ENCODE measurements around the gene SYT3.

DNA sequence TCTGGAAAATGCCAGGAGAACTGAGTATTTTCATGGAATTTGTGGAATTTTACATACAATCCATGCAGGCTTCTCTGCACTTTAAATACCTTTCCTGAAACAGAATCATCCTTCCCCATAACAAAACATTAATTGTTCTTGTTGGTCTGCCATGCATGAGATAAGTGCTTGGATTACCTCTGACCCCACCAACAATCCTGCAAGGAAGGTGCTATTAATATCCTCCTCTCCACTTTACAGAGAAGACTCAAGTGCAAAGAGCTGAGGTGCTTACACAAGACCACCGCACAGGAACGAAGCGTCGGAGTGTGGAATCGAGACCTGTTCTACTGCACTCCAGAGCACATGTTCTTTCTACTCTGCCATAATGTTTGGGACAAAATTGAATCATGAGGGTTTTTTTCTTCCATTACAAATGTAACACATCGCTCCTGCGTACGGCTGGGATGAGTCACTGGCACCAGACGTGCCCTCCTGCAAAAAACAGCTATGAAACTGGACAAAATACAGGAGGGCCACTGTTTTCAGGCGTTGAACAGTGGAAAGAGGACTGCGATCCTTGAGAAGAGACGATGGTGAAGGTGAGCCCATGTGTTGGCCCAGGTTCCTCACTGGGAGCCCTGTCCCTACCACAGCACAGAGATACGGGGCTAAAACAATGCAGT, 58.6 kb downstream of the SYT3 start:
- TF ChIP-seq, protein P1, sequence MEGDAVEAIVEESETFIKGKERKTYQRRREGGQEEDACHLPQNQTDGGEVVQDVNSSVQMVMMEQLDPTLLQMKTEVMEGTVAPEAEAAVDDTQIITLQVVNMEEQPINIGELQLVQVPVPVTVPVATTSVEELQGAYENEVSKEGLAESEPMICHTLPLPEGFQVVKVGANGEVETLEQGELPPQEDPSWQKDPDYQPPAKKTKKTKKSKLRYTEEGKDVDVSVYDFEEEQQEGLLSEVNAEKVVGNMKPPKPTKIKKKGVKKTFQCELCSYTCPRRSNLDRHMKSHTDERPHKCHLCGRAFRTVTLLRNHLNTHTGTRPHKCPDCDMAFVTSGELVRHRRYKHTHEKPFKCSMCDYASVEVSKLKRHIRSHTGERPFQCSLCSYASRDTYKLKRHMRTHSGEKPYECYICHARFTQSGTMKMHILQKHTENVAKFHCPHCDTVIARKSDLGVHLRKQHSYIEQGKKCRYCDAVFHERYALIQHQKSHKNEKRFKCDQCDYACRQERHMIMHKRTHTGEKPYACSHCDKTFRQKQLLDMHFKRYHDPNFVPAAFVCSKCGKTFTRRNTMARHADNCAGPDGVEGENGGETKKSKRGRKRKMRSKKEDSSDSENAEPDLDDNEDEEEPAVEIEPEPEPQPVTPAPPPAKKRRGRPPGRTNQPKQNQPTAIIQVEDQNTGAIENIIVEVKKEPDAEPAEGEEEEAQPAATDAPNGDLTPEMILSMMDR (IDR thresholded peaks at IDR 0.05): no peak
- TF ChIP-seq POLR2A (IDR thresholded peaks at IDR 0.05): no peak
